22Rv1 (cell line): Measurements from ENCODE around the gene DPP4.

Source experiments
- CTCF ChIP-seq: fragments of 450-650 bp; IDR thresholded peaks from 2 replicates; pipeline ENCODE4 v1.5.1; 2017; ENCODE audit warnings: mild to moderate bottlenecking
- ZFX ChIP-seq: fragments of 450-650 bp; IDR thresholded peaks from 2 replicates; pipeline ENCODE4 v1.6.1; 2017; ENCODE audit warnings: antibody characterized with exemption, borderline replicate concordance

DNA sequence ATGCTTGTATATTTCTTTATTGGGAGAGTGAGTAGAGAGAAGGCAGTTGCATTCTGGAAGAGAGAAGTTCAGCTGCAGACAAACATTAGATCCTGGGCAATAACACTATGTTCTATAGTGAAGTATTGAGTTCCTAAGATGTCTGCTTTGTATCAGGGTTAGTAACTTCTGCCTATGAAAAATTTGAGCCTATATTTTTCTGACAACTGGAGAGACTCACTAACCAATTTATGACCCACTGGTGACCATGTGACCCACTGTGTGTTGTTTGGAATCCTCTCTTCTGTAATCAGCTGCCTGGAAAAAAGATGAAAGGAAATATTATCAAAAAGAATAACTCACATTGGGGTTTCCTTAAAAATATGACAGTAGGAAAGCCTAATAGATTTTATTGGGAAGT, 35.3 kb downstream of the DPP4 start:
- TF ChIP-seq ZFX (no peak), CTCF (no peak)
